Measurements from ENCODE around the gene ZNF358. TPM values are rescaled to one million over a fixed set of nuclear protein-coding genes. Genes with fewer than 3 reads are reported as not detected.

The ZNF358 gene
- total RNA-seq, 1 donor from 2014 or later, result 10.6 TPM

- FAIRE-seq (no peak), DNase-seq (ENCODE audit: low spot score in 2 of 2) (peak in 1 of 2 donors; percentile 44)
Observed at GRCh38 chr19:7516878-7517277, 975 bp downstream of the ZNF358 start.

- FAIRE-seq, result no peak
Observed at GRCh38 chr19:7519361-7520130, 3.6 kb downstream of the ZNF358 start.

GRCh38 chr19:7520131-7521051 is 4.5 kb downstream of the ZNF358 start:
- no peak for FAIRE-seq
- peak in 1 of 2 donors; percentile 68 for DNase-seq (ENCODE audit: low spot score in 2 of 2)

More at GRCh38 chr19:7519361-7520130, 3.6 kb downstream of the ZNF358 start:
- DNase-seq (ENCODE audit: low spot score in 2 of 2), result no peak

- no peak for DNase-seq (ENCODE audit: low spot score in 2 of 2)
Observed at GRCh38 chr19:7521551-7522071, 5.7 kb downstream of the ZNF358 start.

GRCh38 chr19:7522072-7522922 is 6.4 kb downstream of the ZNF358 start, which contains the start of gene MCOLN1:
Gene MCOLN1, plus strand, starts transcription at chr19:7522624. Its CDS starts 127 bp downstream, at chr19:7522751.
- DNase-seq (ENCODE audit: low spot score in 2 of 2) (peak; percentile 100), FAIRE-seq (peak; percentile 17)

More at GRCh38 chr19:7521551-7522071, 5.7 kb downstream of the ZNF358 start:
- no peak for FAIRE-seq

- FAIRE-seq, result no peak
Observed at GRCh38 chr19:7522923-7523667, 7.2 kb downstream of the ZNF358 start.

GRCh38 chr19:7524523-7524922 is 8.6 kb downstream of the ZNF358 start:
- FAIRE-seq (no peak), DNase-seq (ENCODE audit: low spot score in 2 of 2) (no peak)

More at GRCh38 chr19:7522923-7523667, 7.2 kb downstream of the ZNF358 start:
- DNase-seq (ENCODE audit: low spot score in 2 of 2), result no peak

GRCh38 chr19:7524992-7525739 is 9.3 kb downstream of the ZNF358 start:
- FAIRE-seq, result no peak

GRCh38 chr19:7526059-7526929 is 10.4 kb downstream of the ZNF358 start:
- no peak for FAIRE-seq
- DNase-seq (ENCODE audit: low spot score in 2 of 2), result no peak

More at GRCh38 chr19:7524992-7525739, 9.3 kb downstream of the ZNF358 start:
- DNase-seq (ENCODE audit: low spot score in 2 of 2), result no peak

- FAIRE-seq (no peak), DNase-seq (ENCODE audit: low spot score in 2 of 2) (no peak)
Observed at GRCh38 chr19:7527516-7528191, 11.8 kb downstream of the ZNF358 start.

GRCh38 chr19:7528192-7528519 is 12.3 kb downstream of the ZNF358 start:
- DNase-seq (ENCODE audit: low spot score in 2 of 2) (no peak), FAIRE-seq (no peak)

GRCh38 chr19:7528522-7529245 is 12.8 kb downstream of the ZNF358 start:
- FAIRE-seq, result no peak

GRCh38 chr19:7529246-7529600 is 13.3 kb downstream of the ZNF358 start:
- FAIRE-seq (no peak), DNase-seq (ENCODE audit: low spot score in 2 of 2) (no peak)

More at GRCh38 chr19:7528522-7529245, 12.8 kb downstream of the ZNF358 start:
- no peak for DNase-seq (ENCODE audit: low spot score in 2 of 2)

- FAIRE-seq (no peak), DNase-seq (ENCODE audit: low spot score in 2 of 2) (no peak)
Observed at GRCh38 chr19:7529610-7530490, 13.9 kb downstream of the ZNF358 start.

GRCh38 chr19:7533281-7533885 is 17.5 kb downstream of the ZNF358 start:
- FAIRE-seq, result no peak
- no peak for DNase-seq (ENCODE audit: low spot score in 2 of 2)
